GM18507 (cell line): ENCODE data around the gene RABGAP1L.

ENCODE experiments used
- DNase-seq: peaks from one replicate; pipeline ENCODE4 v3.0.0; 2011; ENCODE audit warnings: low read depth; ENCODE audit not compliant: insufficient read length; ENCODE audit errors: extremely low spot score
- FAIRE-seq: peaks from 2 replicates; lab custom pipeline; 2011; peaks lifted over from hg19 to GRCh38; lab: Jason Lieb, UNC

RABGAP1L gene

GRCh38 chr1:174953285-174954072, 794.2 kb downstream of the RABGAP1L start:
- FAIRE-seq (peak; percentile 75), DNase-seq (no peak)

GRCh38 chr1:174954073-174954460, 794.7 kb downstream of the RABGAP1L start:
- DNase-seq: no peak
- FAIRE-seq: no peak

GRCh38 chr1:174954671-174955669, 795.6 kb downstream of the RABGAP1L start:
- FAIRE-seq (no peak), DNase-seq (no peak)

GRCh38 chr1:174956086-174956485, 796.8 kb downstream of the RABGAP1L start:
- DNase-seq: no peak
- no peak for FAIRE-seq

- DNase-seq (no peak), FAIRE-seq (no peak)
Measured at GRCh38 chr1:174956976-174957375, 797.7 kb downstream of the RABGAP1L start.

GRCh38 chr1:174957829-174958228, 798.5 kb downstream of the RABGAP1L start:
- DNase-seq (no peak), FAIRE-seq (peak; percentile 59)

GRCh38 chr1:174958396-174958795, 799.1 kb downstream of the RABGAP1L start:
- DNase-seq (no peak), FAIRE-seq (no peak)

- no peak for FAIRE-seq
- DNase-seq: no peak
Measured at GRCh38 chr1:174960362-174960761, 801.0 kb downstream of the RABGAP1L start.

GRCh38 chr1:174963529-174964125, 804.3 kb downstream of the RABGAP1L start:
- no peak for FAIRE-seq
- no peak for DNase-seq

GRCh38 chr1:174964261-174964971, 805.1 kb downstream of the RABGAP1L start:
- DNase-seq: no peak
- no peak for FAIRE-seq

- FAIRE-seq: no peak
Measured at GRCh38 chr1:174964972-174965361, 805.6 kb downstream of the RABGAP1L start.

GRCh38 chr1:174965362-174966007, 806.2 kb downstream of the RABGAP1L start:
- no peak for FAIRE-seq
- DNase-seq: no peak

More at GRCh38 chr1:174964972-174965361, 805.6 kb downstream of the RABGAP1L start:
- DNase-seq: no peak

- no peak for DNase-seq
- no peak for FAIRE-seq
Measured at GRCh38 chr1:174966008-174966572, 806.8 kb downstream of the RABGAP1L start.

- FAIRE-seq (no peak), DNase-seq (no peak)
Measured at GRCh38 chr1:174967845-174968705, 808.8 kb downstream of the RABGAP1L start.

- DNase-seq (no peak), FAIRE-seq (peak; percentile 82)
Measured at GRCh38 chr1:174968750-174969244, 809.5 kb downstream of the RABGAP1L start.

- FAIRE-seq (peak; percentile 58), DNase-seq (no peak)
Measured at GRCh38 chr1:174969977-174970376, 810.7 kb downstream of the RABGAP1L start.

- FAIRE-seq: no peak
Measured at GRCh38 chr1:174971466-174971865, 812.1 kb downstream of the RABGAP1L start.

More at GRCh38 chr1:174971466-174971865, 812.1 kb downstream of the RABGAP1L start:
- no peak for DNase-seq
